ENCODE data around the gene SYT3. TPM values are rescaled to one million over a fixed set of nuclear protein-coding genes. Genes with fewer than 3 reads are reported as not detected.

SYT3 gene
- total and polyA plus RNA-seq, 2 of the 8 experiments (the other 6 are each of a cell fraction or from before 2014, with no cell fraction given), result 6.7 to 17.3 TPM

GRCh38 chr19:50629801-50630200, 9.9 kb downstream of the SYT3 start:
- Histone ChIP-seq H3K79me1 (ENCODE audit: low read depth, low read length) (no peaks in the 10 kb centered on the region), H3K27me3 (replicated peaks in 1 of 4; ENCODE audit: control insufficient read depth in 3 of 4, extremely low read depth in 1 of 4, insufficient read depth in 3 of 4, low read length in 3 of 4) (no peaks in the 10 kb centered on the region), H3K18ac (ENCODE audit: extremely low read depth, low read length) (no peak overlapping the region), H2BK12ac (ENCODE audit: low read depth, low read length) (no peak overlapping the region), H3K23me2 (ENCODE audit: low read depth, low read length) (no peaks in the 10 kb centered on the region), H4K20me1 (replicated peaks in 1 of 2; ENCODE audit: control insufficient read depth in 1 of 2, insufficient read depth in 2 of 2, low read length in 2 of 2) (no peaks in the 10 kb centered on the region), H3K9me3 (ENCODE audit: insufficient read depth in 2 of 2, low read depth in 1 of 2, low read length in 1 of 2) (peaks cover 12% of the 10 kb centered on the region in 2 experiments), H4K8ac (ENCODE audit: extremely low read depth, insufficient read depth, low read length) (no peak overlapping the region), H3K4ac (replicated peaks; ENCODE audit: insufficient read length, low read depth, low read length) (no peak overlapping the region), H4K91ac (replicated peaks; ENCODE audit: insufficient read length, low read length) (no peak overlapping the region), H2AK5ac (ENCODE audit: low read depth, low read length) (no peak overlapping the region; the same call in 1 of the 2 replicates), H2AFZ (ENCODE audit: low read length) (no peak overlapping the region), H3K79me2 (ENCODE audit: control insufficient read depth in 1 of 2, insufficient read depth in 2 of 2, low read length in 2 of 2) (no peaks in the 10 kb centered on the region), H3K9ac (replicated peaks in 1 of 4; ENCODE audit: extremely low read depth in 1 of 4, low read depth in 3 of 4, low read length in 3 of 4) (no peak overlapping the region), H2BK20ac (ENCODE audit: low read length) (no peak overlapping the region), H2BK15ac (ENCODE audit: low read length) (no peak overlapping the region), H3K56ac (replicated peaks; ENCODE audit: insufficient read length, low read depth, low read length) (no peak overlapping the region), H3K27ac (ENCODE audit: low read depth, low read length) (no peak overlapping the region), H3K4me3 (ENCODE audit: extremely low read depth in 1 of 4, insufficient read depth in 2 of 4, low read depth in 3 of 4, low read length in 4 of 4) (no peak overlapping the region), H3K4me2 (ENCODE audit: insufficient read depth in 1 of 2, low read depth in 2 of 2, low read length in 2 of 2) (no peak overlapping the region), H3K14ac (ENCODE audit: insufficient read length) (no peak overlapping the region), H3K4me1 (replicated peaks in 1 of 4; ENCODE audit: control insufficient read depth in 3 of 4, insufficient read depth in 4 of 4, low read length in 3 of 4) (0 out of 7 replicates have a peak, but pooled peaks cover 0 to 4% (median 0%) of the 10 kb centered on the region in 4 experiments), H4K5ac (ENCODE audit: insufficient read length, low read depth, low read length) (no peak overlapping the region), H3K23ac (ENCODE audit: insufficient read length) (no peak overlapping the region), H2BK5ac (ENCODE audit: low read depth, low read length) (no peak overlapping the region), H2BK120ac (replicated peaks; ENCODE audit: low read depth, low read length) (no peak overlapping the region), H3K36me3 (ENCODE audit: control insufficient read depth in 2 of 4, insufficient read depth in 4 of 4, low read length in 3 of 4) (no peaks in the 10 kb centered on the region)
- ChIA-PET CTCF (ENCODE audit: partially characterized antibody) (interaction anchor here (0.6 to 0.8 kb wide), 2 partner anchors 35 to 84 kb away, joined by 3 read pairs; no protein-coding TSS in a partner anchor), POLR2A (ENCODE audit: partially characterized antibody) (interaction anchor here (1.5 kb wide), 1 partner anchor 9 kb away, joined by 4 read pairs; no protein-coding TSS in a partner anchor)
- no peak for DNase-seq (ENCODE audit: low read depth in 1 of 2, low spot score in 2 of 2)
- 81% methylated on average over 13 of the region's 14 CpGs; no CpG with 5 or more reads in 1 of the 2 experiments for WGBS, 2 experiments (ENCODE audit: extremely low coverage in 1 of 2, insufficient coverage in 1 of 2, insufficient read length in 1 of 2, insufficient replicate concordance in 2 of 2, low coverage in 1 of 2, low lambda C conversion rate in 2 of 2, missing lambda C conversion rate in 1 of 2)
- no peak for TF ChIP-seq TAF7 (optimal IDR thresholded peaks at IDR 0.05; ENCODE audit: borderline replicate concordance, low read depth, low read length)
- TF ChIP-seq RXRA (IDR thresholded peaks at IDR 0.05; ENCODE audit: insufficient read depth, low read depth, low read length), result no peak
- TF ChIP-seq KDM5A (IDR thresholded peaks at IDR 0.05; ENCODE audit: low read length), result no peak
- no peak for TF ChIP-seq EGR1 (IDR thresholded peaks at IDR 0.05; ENCODE audit: borderline replicate concordance, low read depth, low read length)
- no peak for TF ChIP-seq BRCA1 (IDR thresholded peaks at IDR 0.05; ENCODE audit: low read depth, low read length)
- FAIRE-seq, result no peak

All from H1 (cell line).